Anterior cingulate cortex (tissue), 58 donors: ENCODE data around the gene MKLN1.
"Not testable (repeated sequence)": the region's sequence is repeated elsewhere in the genome, so short reads cannot be mapped to it uniquely, and the experiment has no call there.

Source experiments
- DNase-seq, 58 donors: peaks; one replicate each; lab custom pipeline; 2025; lab: John Stamatoyannopoulos, UW

Gene MKLN1

DNA sequence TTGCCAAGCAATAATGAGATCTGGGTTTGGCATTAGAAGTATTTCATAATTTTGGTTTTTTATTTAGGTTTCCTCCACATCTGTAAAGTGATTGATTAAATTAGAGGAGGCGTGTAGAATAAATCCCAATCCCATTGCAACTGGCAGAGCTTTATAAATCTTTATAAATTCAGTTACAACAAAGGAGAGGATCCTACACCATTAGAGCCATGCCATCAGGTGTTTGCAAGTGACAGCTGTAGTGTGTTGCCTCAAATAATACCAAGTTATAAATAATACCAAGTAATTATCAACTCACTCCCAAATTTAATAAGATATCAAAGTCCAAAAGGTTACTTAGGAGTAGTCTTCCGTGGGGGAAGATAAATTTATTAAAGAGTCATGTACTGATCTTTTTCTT, 166.5 kb downstream of the MKLN1 start:
- no peak for DNase-seq

DNA sequence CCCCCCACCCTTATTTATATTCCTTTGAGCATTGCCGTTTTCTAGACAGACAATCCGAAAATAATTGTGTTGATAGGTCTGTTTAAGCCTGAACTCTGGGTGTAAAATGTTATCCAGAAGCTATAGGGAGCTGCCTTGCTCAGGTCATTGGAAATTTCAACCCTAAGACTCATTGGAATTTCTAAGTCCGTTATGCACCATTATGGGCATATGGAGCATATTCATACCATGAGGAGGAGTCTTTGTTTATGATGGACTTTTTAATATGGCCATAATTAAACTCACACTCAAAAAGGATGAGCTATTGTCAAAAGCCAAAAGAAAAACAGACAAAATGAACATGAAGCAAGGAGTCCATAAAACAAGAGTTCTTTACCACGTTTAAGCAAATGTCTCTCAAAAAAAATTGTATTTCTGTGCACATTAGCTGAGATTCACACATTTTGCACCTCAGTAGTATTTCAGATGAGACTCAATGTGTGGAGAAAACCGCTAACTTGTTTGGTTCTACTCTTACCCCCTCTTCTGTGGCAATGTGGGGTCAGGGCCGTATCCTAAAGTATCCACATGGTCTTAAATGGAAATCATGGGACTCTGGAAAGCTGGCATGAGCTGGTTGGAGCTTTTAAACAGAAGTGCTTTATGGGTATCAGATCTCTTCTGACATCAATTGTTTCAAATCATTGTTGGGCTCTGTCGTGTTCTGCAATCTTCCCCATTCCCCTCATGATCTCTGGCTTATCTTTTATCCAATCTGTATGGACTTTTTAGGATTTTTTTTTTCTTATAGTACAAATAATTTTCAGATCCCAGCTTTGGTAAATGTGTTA, 168.2 kb downstream of the MKLN1 start:
- no peak for DNase-seq

DNA sequence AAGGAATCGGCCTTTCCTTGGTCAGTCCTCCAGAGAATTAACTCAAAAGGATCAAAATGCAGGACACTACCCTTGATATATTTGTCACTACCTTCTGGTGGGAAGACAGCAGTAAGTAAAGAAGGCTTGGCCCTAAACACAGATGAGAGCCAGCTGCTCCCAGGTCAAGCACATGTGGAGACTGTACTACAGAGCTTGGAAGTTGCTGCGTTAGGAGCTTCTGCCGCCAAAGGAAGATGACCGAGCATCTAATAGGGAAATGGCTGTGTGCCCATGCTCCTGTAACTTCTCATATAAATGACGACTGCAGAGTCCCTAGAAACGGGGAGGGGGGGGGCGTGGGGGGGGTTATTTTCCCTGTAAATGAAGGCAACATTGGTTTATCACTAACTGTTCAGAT, 169.8 kb downstream of the MKLN1 start:
- DNase-seq = no peak

DNA sequence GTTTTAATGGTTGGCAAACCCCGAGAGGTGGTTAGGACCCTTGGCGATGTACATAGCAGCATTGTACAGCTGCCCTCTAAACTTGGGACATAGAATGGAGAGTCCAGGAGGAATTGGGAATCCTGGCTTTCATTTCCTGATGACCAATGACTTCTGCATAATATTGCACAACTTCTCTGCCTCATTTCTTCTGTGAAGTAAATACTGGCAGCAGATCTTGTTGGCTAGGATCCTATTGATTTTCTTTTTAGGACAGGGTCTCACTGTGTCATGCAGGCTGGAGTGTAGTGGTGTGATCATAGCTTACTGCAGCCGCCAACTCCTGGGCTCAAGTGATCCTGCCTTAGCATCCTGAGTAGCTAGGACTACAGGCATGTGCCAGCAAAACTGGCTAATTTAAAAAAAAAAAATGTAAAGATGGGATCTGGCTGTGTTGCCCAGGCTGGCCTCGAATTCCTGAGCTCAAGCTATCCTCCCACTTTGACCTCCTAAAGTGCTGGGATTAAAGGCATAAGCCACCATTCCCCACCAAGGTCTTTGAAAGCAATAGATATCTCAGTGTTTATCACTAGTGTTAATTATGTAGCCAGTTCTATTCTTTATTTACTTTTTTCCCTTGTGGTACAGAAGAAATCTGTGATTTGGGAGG, 170.7 kb downstream of the MKLN1 start:
- DNase-seq = no peak

DNA sequence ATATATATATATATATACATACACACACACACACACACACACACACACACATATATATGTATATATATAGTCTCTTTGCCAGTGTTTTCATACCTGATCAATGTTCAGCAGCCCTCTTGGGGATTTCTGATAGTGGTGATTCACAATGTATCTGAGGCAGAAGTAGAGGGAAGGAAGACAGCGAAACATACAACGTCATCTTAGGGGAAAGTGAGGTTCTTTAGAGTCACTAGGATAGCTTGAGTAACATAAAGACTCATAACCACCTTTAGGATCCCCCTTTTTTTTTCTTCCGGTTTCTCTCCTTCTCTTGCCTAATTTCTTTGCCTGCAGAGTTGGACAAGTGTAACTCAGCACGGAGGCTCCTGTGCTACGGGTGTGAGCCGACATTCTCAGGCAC, 172.1 kb downstream of the MKLN1 start:
- no peak for DNase-seq

DNA sequence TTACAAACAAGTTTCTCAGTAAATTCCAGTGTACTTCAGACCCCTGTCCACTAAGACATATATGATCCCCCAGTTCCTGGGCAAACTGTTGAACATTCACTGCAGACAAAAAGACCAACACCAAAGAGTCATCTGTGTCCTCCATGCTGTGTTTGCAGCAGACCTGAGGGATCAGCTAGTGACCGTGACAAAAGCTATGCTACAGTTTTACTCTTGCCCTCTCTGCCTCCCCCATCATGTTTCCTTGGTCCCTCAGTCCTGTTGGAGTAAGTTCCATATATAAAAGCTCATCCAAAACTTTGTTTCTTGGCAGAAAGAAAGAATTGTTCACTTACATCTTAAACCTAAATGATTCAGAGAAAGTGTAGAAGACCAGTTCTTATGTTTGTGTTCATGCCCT, 172.7 kb downstream of the MKLN1 start:
- DNase-seq = no peak

DNA sequence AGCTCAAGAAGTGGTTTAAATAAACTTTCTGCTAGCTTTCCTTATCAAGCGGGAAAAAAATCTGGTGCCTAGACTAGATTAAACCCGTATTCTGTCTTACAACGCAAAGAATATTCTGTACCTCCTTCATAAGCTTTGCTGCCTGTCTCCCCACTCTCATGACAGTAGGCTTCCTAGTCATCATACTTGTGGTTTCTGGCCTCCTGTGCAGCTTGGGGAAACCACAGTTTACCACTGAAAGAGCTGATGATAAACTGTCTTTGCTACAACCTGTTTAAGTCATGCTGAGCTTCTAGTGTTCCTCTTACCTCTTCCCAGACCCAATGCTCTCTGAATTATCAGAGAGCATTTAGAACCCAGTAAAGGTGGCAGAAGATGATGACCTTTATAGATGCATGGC, 173.7 kb downstream of the MKLN1 start:
- DNase-seq = no peak

DNA sequence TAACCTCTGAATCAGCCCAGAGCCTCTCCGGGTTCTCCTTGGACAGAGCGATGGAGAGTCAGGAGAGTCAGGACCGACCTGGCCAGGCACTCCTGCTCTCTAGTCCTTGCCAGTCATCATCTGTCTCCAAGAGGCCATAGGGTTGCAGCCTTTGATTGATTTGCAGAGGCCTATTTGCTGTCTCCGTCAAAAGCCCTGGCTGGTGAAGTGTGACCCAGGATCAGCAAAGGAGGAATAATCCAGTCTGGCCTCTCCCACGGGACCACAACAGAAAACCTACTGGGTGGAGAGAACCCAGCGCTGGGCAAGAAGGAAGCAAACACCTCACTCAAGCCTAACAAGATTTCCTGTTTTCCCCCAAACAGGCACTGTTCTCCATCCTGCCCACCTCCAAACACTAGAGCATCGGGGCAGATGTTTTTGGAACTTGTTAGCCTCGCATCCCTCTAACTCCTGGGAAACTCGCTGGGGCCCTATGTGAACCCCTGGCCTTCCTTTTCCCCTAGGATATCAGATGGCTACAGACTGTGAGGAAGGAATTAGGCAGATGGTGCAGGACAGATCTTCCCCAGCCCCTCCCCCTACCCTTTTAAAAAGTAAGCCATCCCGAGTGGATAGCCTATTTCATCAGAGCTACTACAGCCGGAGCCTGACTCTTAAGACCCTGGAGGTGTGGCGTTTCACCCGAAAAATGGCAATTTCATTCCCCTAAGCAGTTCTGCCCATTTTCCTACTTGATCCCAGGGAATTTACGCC, 174.4 kb downstream of the MKLN1 start:
- DNase-seq = no peak

DNA sequence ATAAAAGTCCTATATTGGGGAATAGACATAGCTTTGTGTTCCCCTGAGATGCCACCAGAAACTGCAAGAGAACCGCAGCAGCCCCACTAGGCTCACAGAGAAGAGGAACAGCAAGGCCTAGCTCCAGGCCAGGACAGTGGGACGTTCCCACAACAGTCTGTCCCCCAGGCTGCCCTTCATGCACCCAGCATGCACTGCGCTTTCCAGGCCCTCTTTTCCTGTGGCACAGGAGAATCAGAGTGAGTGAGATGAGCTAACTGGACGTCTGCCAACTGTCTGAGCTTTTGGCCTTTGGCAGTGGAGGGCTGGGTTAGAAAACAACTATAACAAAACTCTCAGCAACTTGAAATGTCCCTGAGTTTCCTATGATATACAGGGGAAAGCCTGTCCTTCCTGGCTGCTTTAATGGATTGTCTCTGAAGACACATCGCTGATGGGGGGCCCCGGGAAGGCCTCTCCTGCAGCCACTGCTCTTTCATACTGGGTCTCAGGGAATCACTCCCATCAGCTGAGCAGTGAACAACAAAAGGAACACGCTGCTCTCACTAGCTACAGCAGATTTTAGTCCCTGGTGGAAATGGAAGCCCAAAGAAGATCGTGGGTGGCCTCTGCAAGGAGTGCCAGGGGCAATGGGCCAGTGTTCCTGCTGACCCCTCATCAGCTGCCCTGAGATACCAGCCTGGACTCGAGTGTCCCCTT, 175.3 kb downstream of the MKLN1 start:
- peak in 8 of 58 donors; percentile 12 to 70 (median 34) for DNase-seq

DNA sequence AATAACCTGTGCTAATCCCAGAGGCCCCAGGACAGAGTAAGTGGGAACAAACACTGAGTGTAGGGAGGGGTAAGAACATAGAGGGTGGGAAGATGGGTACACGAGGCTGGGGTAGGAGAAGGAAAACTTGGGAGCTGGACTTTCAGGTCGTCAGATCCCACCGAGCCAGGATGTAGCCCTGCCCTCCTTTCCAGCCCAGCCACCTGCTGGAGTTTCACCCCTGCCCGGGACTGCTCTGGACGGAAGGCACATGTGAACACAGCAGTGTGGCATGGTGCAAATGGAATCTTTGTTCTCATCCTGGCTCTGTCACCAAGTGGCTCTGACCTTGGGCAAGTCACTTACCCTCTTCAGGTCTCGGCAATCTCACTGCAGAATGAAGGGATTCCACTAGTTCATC, 176.0 kb downstream of the MKLN1 start:
- no peak for DNase-seq

DNA sequence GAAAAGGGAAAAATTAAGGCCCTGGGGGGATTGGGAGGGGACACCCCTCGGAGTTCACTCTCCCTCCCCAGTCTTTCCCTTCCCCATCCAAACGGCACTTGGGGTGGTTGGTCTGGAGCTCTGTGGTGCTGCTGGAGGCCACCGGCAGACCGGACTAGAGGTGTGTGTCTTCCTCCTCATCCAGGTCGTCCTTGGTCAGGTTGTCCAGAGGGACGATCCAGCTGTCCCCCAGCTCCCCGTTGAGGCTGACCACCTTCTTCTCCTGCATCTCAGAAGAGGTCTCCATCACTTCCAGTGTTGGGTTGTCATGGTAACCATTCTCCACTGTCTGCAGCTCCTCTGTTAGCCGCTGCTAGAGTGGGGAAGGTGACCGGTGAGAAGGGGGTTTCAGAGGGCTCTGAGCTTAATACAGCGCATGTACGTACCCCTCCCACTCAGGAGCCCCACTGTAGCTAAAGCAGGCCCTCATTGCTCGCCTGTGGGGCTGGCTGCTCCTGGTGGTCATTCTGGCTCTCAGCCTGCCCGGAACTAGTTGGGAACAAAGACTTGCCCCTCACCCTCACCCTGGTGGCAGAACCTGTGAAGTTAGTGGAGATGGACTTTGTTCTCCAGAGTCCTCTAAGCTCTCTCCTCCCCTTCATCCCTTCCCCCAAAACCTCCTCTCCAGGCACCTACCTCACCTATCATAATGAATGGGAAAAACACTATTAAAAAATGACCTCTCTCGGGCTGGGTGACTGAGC, 176.7 kb downstream of the MKLN1 start:
- no peak for DNase-seq

DNA sequence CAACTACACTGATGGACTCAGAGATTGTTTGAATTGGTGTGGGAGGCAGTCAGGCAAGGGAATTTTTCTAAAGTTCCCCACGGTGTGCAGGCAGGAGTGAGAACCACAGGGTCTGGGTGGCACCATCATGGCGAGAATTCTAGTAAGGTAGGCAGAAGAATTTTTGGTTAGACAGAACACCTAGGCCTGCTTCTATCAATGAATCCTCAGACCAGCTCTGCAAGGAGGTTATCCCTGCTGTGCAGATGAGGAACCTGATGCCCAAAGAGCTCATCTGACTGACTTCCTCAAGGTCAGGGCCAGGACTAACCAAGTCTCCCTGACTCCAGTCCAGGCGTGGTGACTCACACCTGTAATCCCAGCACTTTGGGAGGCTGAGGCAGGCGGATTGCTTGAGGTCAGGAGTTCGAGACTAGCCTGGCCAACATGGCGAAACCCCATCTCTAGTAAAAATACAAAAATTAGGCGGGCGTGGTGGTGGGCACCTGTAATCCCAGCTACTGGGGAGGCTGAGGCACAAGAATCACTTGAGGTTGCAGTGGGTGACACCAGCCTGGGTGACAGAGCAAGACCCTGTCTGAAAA, 177.5 kb downstream of the MKLN1 start:
- not testable (repeated sequence) for DNase-seq

DNA sequence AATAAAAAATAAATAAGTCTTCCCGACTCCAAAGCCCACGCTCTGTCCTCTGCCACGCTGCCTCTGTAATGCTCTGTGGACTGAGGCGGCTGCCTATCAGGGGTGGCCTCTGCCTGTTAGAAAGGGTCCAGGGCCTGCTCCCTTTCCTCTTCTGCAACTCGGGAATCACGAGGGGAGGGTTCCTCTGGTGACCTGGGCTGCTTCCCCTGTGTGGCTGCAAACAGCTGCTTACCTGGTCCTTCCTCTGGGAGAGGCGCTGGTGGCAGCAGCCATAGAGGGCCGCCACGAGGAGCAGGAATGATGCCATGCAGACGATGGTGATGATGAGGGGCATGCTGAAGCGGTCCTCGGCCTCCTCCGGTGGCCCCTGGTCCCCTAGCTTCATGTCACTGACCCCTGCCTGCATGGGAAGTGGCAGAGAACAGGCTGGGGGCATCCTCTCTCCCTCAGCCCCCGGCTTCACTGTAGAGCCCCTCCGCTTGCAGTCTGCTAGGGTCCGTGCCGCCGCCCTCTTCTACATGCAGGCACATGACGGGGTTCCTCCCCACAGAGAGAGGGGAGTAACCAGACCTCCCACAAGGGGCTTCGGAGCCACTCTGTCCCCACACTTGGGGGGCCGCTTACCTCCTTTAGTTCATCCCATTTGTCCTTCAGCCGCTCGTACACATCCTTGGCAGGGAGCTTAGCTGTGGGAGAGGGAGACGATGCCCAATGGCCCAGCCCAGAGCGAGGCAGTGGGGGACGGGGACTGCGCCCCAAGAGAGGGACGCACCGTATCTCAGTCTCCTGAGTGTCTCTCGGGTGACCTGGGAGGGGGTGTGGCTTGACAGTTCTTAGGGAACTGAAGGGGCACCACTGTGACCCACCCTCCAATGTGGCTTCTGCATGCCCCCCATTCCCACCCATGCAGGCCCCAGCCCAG, 178.2 kb downstream of the MKLN1 start:
- no peak for DNase-seq

DNA sequence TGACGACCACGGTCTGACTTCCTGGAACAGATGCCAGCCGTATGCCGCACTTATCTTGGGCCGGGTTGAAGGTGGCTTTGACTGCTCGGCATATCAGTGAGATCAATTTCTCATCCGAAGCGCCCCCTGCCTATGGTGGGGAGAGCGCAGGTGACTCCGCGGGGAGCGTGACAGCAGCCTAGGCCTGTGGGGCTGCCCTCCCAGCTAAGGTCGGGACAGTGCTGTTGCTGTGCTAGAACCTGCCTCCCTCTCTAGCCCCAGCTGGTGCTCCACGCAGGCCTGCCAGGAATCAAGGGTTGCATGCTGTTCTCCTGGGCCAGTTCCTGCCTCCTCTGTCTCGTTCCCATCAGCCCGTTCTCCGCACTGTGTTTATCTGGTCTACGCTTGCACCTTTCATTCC, 178.9 kb downstream of the MKLN1 start:
- DNase-seq = no peak

DNA sequence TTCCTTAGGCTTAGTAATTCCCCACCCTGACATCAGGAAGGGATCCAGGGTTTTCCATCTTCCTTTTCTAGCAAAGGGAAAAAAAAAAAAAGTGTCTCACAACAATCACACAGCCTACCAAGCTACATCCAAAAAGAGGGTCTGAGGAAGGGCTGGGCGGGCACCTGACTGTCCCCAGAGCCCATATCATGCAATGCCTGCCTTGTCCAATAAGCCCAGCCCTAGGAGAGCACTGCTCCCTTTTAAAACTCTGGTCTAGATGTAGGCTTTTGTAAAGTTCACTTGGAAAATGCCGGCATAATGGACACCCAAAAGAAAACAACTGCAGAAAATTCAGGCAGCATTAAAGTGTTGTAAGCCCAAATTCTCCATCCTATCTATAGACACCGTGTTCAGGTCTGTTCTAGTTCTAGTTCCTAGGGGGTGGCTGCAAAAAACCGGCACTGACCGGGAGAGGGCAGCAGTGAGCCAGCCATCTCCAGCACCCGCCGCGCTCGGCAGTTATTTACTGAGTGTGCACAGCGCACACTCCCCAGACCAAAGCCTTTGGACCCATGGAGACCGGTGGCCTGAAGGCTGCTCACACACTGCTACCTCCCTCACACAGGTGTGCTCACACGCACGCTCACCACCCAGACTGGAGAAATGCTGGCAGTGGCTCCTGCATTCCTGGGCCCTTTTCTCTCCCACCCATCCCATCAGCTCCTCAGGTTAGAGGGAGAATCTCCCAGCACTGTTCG, 180.1 kb downstream of the MKLN1 start:
- peak in 57 of 58 donors; percentile 15 to 90 (median 69) for DNase-seq

DNA sequence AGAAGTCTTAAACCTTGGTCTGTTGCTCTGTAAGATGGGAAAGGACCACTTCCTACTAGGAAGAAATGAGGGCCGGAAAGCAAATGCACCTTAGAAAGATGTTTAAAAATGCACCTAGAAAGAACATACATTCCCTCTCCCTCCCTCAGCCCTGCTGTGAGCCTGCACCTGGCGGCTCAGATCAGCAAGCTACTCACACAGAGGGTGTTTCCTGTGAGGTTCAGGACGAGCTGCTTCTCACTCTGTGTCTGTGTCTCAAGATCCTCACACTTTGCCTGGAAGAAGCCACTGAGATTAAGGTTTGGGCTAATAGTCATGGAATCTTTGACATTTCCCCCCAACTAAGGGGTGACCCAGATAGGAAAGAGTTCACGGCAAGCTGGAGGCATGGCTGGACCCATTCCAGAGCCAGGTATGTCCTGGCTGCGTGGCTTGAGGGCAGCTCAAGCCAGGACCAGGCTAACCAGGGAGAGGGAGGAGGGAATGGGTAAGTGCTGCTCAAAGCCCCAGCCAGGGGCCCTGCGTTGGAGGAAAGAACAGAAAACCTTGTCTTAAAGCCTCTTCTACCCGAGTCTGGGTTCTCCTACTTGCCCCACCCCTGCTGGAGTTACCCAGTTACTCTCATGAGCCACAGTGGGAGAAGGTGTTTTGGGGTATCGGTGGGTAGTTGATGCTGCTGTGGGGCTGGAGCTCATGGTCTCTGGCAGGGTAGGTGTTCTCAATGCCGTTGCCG, 181.2 kb downstream of the MKLN1 start:
- no peak for DNase-seq

DNA sequence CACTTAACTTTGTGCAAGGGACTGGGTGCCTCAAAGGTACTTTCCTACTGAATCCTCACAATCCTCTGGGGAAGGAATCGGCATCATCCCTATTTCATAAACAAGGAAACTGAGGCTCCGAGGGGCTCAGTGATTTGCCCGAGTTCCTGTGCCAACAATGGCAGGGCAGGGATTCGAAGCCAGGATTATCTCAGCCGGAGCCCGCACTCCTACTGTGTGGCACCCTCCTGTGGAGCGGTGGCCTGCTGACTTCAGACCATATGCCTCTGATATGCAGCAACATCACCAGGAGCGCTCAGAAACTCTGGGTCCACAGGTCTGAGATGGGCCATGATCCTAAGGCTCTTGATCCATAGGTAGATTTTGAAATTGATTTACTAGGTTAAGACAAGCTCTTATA, 182.1 kb downstream of the MKLN1 start:
- DNase-seq = no peak
